Spinal cord (tissue), 10 donors: Measurements from ENCODE around the gene ACAP2. TPM values are rescaled to one million over a fixed set of nuclear protein-coding genes. Genes with fewer than 3 reads are reported as not detected.
A peak's percentile ranks its signal among the peaks of the same experiment; 100 is the strongest.
"Not testable (repeated sequence)": the region's sequence is repeated elsewhere in the genome, so short reads cannot be mapped to it uniquely, and the experiment has no call there.

ENCODE experiments used
- DNase-seq, 6 donors: peaks; one replicate each; pipeline versions ENCODE4 v3.0.0 to v3.0.0-alpha.2; 2013 to 2015; ENCODE audit warnings: low spot score in 6 of 6, low read depth in 4 of 6
- H3K27ac ChIP-seq: one replicate; pipeline ENCODE4 v1.5.1; 2013; ENCODE audit warnings: low read depth, low read length, control low read depth
- H3K27me3 ChIP-seq: one replicate; pipeline ENCODE4 v1.6.1; 2013; ENCODE audit warnings: low read length; ENCODE audit not compliant: control insufficient read depth, insufficient read depth
- H3K36me3 ChIP-seq: one replicate; pipeline ENCODE4 v1.6.1; 2013; ENCODE audit warnings: low read length; ENCODE audit not compliant: control insufficient read depth, insufficient read depth
- H3K4me1 ChIP-seq: one replicate; pipeline ENCODE4 v1.6.1; 2013; ENCODE audit warnings: low read length; ENCODE audit not compliant: control insufficient read depth, insufficient read depth
- H3K4me3 ChIP-seq: one replicate; pipeline ENCODE4 v1.5.1; 2013; ENCODE audit warnings: low read depth, low read length, control low read depth
- H3K9me3 ChIP-seq: one replicate; pipeline ENCODE4 v1.6.1; 2013; ENCODE audit warnings: low read length; ENCODE audit not compliant: control insufficient read depth, insufficient read depth
- WGBS: methylation state at CpG from one replicate; pipeline ENCODE4 v1.1.5; 2013; ENCODE audit warnings: missing lambda C conversion rate; ENCODE audit not compliant: insufficient coverage; 5-methylcytosine and 5-hydroxymethylcytosine counted together
- polyA plus RNA-seq, 2 donors: library from polyadenylated mRNA; unstranded; fragments of 120-200 nt; gene quantifications; one replicate each; pipeline ENCODE4 v1.2.1, GENCODE V29; 2013; ENCODE audit not compliant: insufficient read length in 2 of 2
- total RNA-seq, 2 donors: library from RNA; depleted of rRNA in 1 of 2; stranded (reverse); fragments of 120-200 nt in 1 of 2; fragments of >200 nt in 1 of 2; gene quantifications; one replicate each; pipeline versions ENCODE4 v1.2.3 to v1.2.4, GENCODE V29; 2013 to 2014
- donor health status: healthy.

ACAP2 gene
- total and polyA plus RNA-seq, 4 donors = 34.5 to 197 (median 57.2) TPM

- DNase-seq = peak in 1 of 6 donors; percentile 3
- Histone ChIP-seq H3K27me3 (no peaks in the 10 kb centered on the region), H3K4me3 (no peak overlapping the region), H3K27ac (no peak overlapping the region), H3K9me3 (peaks cover 6% of the 10 kb centered on the region), H3K4me1 (no peaks in the 10 kb centered on the region), H3K36me3 (peaks cover 7% of the 10 kb centered on the region)
- WGBS = 96% methylated on average over 3 of the region's 5 CpGs
Measured at GRCh38 chr3:195319060-195319459, 123.8 kb downstream of the ACAP2 start.

- DNase-seq = no peak
- Histone ChIP-seq H3K4me1 (no peaks in the 10 kb centered on the region), H3K27me3 (no peaks in the 10 kb centered on the region), H3K4me3 (no peak overlapping the region), H3K36me3 (no peaks in the 10 kb centered on the region), H3K27ac (no peak overlapping the region), H3K9me3 (no peaks in the 10 kb centered on the region)
- WGBS = 89% methylated on average over 3 of the region's 6 CpGs
Measured at GRCh38 chr3:195312714-195313113, 130.1 kb downstream of the ACAP2 start.

DNA sequence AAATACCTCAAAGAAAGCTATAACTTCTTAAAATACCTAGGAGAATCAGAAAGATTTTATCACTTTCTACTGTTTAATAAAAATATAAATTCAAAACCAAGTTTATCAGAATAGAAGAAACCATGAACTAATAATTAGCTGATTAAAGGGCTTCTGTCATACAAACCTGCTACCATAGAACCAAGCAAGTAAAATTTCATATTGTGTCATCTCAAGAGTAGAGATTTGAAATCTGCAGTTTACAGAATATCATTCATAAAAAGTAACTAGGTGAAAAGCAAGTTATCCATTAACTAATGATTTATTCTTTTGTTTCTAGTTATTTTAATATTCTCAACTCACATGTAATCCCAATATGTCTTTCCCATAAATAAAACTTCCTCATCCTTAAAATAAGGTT, 135.1 kb downstream of the ACAP2 start:
- Histone ChIP-seq H3K36me3 (no peaks in the 10 kb centered on the region), H3K4me3 (no peak overlapping the region), H3K27ac (no peak overlapping the region), H3K9me3 (no peaks in the 10 kb centered on the region), H3K27me3 (no peaks in the 10 kb centered on the region), H3K4me1 (no peaks in the 10 kb centered on the region)
- DNase-seq = no peak

DNA sequence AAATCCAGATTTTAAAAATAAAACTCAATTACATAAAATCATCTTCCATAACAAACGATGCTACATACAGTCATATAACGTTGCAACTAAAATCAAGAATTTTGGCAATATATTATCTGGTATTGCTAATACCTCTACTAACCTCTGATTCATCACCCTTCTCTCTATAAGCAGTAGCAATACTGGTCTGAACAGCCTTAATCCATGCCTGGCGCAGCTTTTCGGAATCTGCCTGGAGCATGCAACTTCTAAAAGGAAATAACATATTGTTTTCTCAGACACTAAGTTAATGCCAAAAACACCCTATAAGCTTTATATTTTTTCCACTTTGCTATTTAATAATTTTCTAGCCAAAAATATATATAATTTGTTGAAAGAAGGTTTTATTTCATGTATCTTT, 136.5 kb downstream of the ACAP2 start:
- H3K9me3 ChIP-seq = no peaks in the 10 kb centered on the region
- 100% methylated on average over 1 of the region's 4 CpGs for WGBS
- no peak for DNase-seq

GRCh38 chr3:195302431-195302830, 140.4 kb downstream of the ACAP2 start:
- H3K4me1 ChIP-seq = no peaks in the 10 kb centered on the region
- H3K36me3 ChIP-seq = peaks cover 18% of the 10 kb centered on the region
- WGBS = 100% methylated on average over 2 of the region's 3 CpGs
- H3K27me3 ChIP-seq = no peaks in the 10 kb centered on the region
- no peak overlapping the region for H3K27ac ChIP-seq
- H3K9me3 ChIP-seq = no peaks in the 10 kb centered on the region
- no peak overlapping the region for H3K4me3 ChIP-seq
- DNase-seq = no peak

More for the DNA sequence above, 136.5 kb downstream of the ACAP2 start:
- Histone ChIP-seq H3K4me3 (no peak overlapping the region), H3K27ac (no peak overlapping the region), H3K36me3 (peaks cover 3% of the 10 kb centered on the region), H3K27me3 (no peaks in the 10 kb centered on the region), H3K4me1 (no peaks in the 10 kb centered on the region)

GRCh38 chr3:195297446-195297845, 145.4 kb downstream of the ACAP2 start:
- Histone ChIP-seq H3K36me3 (peaks cover 26% of the 10 kb centered on the region), H3K27me3 (no peaks in the 10 kb centered on the region), H3K4me3 (no peak overlapping the region), H3K27ac (no peak overlapping the region), H3K9me3 (no peaks in the 10 kb centered on the region), H3K4me1 (no peaks in the 10 kb centered on the region)
- DNase-seq = peak in 1 of 6 donors; percentile 38

DNA sequence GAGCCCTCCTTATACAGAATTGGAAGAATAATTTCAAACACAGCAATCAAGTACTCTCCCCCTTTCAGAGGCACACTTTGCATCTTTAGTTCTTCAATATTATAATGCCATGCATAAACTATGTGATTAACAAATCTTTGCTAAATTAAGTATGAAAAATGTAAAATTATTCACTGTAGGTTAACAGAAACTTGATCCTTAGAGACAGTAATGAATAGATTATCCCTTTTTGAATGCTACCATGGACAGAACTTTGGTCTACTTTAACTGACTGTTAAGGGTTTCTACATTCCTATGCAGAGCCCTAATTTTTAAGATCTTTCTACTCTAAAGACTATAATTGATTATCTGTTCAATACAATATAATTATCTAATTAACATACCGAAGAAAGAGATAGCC, 146.2 kb downstream of the ACAP2 start:
- no peaks in the 10 kb centered on the region for H3K4me1 ChIP-seq
- H3K4me3 ChIP-seq = no peak overlapping the region
- peaks cover 23% of the 10 kb centered on the region for H3K36me3 ChIP-seq
- no peaks in the 10 kb centered on the region for H3K9me3 ChIP-seq
- WGBS = no CpG with 5 or more reads among the region's 1 CpG
- DNase-seq = no peak
- H3K27me3 ChIP-seq = no peaks in the 10 kb centered on the region
- no peak overlapping the region for H3K27ac ChIP-seq

- no CpG with 5 or more reads among the region's 1 CpG for WGBS
- H3K4me3 ChIP-seq = no peak overlapping the region
- no peak for DNase-seq
- H3K36me3 ChIP-seq = peaks cover 27% of the 10 kb centered on the region
- no peaks in the 10 kb centered on the region for H3K9me3 ChIP-seq
- no peaks in the 10 kb centered on the region for H3K4me1 ChIP-seq
- H3K27ac ChIP-seq = no peak overlapping the region
- no peaks in the 10 kb centered on the region for H3K27me3 ChIP-seq
Measured at GRCh38 chr3:195291121-195291520, 151.7 kb downstream of the ACAP2 start.

DNA sequence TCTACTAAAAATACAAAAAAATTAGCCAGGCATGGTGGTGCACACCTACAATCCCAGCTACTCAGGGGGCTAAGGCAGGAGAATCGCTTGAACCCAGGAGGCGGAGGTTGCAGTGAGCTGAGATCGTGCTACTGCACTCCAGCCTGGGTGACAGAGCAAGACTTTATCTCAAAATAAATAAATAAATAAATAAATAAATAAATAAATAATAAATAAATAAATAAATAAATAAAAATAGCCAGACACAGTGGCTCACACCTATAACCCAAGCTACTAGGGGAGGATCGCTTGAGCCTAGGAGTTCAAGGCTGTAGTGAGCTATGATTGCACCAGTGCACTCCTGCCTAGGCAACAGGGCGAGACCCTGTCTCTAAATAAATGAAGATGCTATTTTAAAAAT, 152.2 kb downstream of the ACAP2 start:
- not testable (repeated sequence) for H3K9me3 ChIP-seq, H3K27me3 ChIP-seq, DNase-seq, H3K27ac ChIP-seq, H3K4me3 ChIP-seq, H3K4me1 ChIP-seq
- peaks cover 27% of the 10 kb centered on the region for H3K36me3 ChIP-seq
- WGBS = no CpG with 5 or more reads among the region's 5 CpGs

GRCh38 chr3:195286115-195286872, 156.5 kb downstream of the ACAP2 start:
- H3K9me3 ChIP-seq = no peaks in the 10 kb centered on the region
- H3K27me3 ChIP-seq = no peaks in the 10 kb centered on the region
- no peak overlapping the region for H3K4me3 ChIP-seq
- peak in 1 of 6 donors; percentile 4 for DNase-seq
- 55% methylated on average over 3 of the region's 4 CpGs for WGBS
- no peaks in the 10 kb centered on the region for H3K4me1 ChIP-seq
- H3K27ac ChIP-seq = no peak overlapping the region
- H3K36me3 ChIP-seq = peaks cover 19% of the 10 kb centered on the region
